ENCODE results near the gene SLC17A7.
A peak's percentile ranks its signal among the peaks of the same experiment; 100 is the strongest.

The SLC17A7 gene

DNA sequence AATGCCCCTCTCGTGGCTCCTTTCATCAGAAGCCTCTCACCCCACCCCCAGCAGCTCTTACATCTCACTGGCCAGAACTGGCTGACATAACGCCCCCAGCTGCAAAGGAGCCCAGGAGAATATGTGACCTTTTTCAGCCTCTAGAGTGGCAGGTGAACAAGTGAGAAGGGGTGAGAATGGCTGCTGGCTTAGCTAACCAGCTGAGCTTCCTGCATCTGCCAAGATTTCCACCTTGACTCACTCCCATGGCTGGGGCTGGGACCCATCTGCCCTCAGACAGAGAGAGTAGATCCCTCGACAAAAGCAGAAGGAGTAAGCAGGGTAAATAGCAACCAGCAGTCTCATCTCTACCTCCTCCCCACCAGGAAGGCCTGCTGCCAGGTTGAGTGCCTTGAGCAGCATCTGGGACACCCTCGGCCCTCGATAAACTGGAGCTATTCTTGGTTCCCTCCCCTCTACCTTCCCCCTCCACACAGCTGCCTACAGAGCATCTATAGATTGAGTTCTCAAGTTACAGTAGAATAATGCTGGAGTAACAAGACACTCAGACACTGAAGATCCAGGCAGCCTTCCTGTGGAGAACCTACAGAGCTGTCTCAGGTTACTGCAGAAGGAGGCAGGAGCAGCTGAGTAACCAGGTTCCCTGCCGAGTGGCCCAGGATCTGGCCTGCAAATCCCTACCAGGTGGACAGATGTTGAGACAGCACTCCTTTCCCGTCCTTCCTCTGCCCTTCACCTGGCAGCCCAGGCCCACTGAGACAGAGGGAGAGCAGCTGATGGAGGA, 37.7 kb downstream of the SLC17A7 start:
- DNase-seq: no peak

DNA sequence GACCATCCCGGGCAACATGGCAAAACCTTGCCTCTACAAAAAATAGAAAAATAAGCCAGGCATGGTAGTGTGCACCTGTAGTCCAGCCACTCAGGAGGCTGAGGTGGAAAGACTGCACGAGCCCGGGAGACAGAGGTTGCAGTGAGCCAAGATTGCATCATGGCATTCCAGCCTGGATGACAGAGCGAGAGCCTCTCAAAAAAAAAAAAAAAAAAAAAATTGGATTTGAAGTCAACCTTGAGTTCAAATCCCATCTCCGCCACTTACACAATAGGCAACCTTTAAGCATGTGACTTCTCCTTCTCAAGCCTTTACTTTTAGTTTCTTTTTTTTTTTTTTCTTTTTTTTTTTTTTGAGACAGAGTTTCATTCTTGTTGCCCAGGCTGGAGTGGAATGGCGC, 41.3 kb downstream of the SLC17A7 start:
- DNase-seq: peak; percentile 43

DNA sequence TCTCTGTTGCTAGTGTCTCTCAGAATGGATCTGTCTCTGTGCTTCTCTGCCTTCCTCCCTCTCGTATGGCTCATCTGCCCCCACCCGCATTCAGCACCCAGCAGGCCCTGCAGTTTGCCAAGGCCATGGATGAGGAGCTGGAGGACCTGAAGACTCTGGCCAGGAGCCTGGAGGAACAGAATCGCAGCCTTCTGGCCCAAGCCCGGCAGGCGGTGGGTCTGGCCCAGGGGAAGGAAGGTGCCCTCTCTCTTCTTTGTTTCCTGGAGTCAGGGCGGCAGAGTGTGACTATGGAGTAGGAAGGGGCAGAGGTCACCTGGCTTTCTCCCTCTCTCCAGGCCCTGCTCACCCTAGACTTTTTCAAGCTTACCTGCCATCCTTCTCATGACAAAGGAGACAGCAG, 42.4 kb downstream of the SLC17A7 start:
- DNase-seq: no peak

DNA sequence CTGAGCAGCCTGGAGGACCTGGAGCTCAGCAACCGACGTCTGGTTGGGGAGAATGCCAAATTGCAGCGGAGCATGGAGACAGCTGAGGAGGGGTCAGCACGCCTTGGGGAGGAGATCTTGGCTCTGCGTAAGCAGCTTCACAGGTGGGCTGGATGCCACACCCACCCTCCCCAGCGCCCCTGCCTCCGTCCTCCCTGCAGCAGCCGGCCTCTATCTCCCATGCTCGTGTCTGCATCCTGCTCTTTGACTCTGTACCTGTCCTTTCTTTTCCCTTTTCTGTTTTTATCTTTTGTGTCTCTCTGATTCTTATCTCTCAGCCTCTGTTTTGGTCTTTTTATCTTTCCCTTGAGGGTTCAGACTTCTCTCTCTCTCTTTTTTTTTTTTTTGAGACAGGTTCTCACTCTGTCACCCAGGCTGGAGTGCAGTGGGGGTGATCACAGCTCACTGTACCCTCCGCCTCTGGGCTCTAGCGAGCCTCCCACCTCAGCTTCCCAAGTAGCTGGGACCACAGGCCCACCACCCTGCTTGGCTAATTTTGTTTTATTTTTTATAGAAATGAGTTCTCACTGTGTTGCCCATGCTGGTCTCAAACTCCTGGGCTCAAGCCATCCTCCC, 43.2 kb downstream of the SLC17A7 start:
- DNase-seq: no peak

DNA sequence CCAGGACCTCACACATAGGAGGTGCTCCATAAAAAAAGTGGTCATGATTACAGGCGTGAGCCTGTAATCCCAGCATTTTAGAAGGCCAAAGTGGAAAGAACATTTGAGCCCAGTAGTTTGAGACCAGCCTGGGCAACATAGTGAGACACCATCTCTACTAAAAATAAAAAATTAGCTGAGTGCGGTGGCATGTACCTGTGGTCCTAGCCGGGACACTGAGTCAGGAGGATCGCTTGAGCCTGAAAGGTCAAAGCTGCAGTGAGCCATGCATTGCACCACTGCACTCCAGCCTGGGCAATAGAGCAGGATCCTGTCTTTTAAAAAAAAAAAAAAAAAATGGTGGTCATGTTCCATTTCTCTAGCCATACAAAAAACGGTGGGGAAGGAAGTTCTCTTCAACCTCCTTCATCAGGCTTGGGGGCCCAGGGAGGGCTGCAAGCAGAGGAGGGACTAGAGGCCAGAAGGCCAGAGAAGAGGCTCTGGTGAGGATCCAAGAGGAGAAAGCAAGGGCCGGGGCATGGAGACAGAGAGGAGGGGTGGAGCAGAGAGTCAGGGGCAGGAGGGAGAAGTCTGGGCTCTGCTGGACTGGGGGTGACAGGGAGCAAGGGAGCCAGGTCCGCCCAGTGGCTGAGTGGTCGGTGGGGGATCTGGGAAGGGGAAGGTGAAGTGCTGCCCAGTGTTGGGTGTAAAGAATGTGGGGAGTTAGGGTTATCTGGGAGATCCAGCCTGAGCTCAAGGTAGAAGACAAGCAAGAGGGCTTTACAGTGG, 44.4 kb downstream of the SLC17A7 start:
- no peak for DNase-seq

DNA sequence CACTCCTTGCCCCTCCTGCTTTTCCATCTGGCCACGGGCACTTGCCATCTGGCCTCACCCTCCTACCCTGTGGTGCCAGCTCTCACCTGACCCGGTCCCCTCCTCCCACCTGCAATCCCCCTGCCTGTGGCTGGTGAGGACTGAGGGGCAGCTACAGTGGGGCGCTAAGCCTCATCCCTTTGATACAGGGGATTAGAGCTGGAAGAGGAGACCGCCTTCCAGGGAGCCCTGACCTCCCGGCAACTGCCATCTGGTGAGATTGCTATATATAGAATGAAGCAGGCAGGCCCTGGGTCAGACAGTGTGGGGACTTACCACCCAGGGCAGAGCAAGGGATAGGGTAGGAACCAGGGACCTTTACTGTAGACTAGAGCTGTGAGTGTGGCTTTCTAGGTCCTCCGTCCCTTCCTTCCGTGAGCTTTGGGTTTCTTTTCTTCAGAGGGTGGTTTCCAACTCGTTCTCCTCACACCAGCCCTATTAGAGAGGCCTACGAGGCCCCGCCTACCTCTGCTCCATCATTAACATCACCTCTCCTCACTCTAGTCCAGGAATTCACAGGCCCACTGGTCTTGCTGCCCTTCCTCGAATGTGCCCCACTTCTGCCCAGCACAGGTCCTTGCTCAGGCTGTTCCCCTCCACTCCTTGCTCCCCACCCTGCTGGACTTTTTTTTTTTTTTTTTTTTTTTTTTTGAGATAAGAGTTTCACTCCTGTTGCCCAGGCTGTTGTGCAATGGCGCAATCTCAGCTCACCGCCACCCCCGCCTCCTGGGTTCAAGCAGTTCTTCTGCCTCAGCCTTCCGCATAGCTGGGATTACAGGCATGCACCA, 45.5 kb downstream of the SLC17A7 start:
- DNase-seq: no peak

DNA sequence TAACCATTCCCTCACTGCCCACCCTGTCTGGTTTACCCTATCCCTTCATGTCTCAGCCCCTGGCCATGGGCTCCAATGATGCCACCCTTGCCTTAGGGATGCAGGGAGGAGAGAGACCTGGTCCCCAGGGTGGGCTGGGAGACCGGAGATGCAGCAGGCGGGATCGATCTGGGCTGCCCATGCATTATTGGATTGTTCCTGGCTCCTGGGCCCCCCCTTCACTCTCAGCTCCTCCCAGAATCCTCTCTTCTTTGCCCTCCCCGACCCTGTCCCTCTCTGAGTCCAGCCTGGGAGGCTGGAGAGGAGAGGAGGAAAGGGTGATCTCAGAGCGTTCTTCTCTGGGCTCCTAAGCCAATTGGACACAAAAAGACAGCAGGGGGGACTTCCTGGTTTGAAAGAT, 47.4 kb downstream of the SLC17A7 start:
- no peak for DNase-seq

DNA sequence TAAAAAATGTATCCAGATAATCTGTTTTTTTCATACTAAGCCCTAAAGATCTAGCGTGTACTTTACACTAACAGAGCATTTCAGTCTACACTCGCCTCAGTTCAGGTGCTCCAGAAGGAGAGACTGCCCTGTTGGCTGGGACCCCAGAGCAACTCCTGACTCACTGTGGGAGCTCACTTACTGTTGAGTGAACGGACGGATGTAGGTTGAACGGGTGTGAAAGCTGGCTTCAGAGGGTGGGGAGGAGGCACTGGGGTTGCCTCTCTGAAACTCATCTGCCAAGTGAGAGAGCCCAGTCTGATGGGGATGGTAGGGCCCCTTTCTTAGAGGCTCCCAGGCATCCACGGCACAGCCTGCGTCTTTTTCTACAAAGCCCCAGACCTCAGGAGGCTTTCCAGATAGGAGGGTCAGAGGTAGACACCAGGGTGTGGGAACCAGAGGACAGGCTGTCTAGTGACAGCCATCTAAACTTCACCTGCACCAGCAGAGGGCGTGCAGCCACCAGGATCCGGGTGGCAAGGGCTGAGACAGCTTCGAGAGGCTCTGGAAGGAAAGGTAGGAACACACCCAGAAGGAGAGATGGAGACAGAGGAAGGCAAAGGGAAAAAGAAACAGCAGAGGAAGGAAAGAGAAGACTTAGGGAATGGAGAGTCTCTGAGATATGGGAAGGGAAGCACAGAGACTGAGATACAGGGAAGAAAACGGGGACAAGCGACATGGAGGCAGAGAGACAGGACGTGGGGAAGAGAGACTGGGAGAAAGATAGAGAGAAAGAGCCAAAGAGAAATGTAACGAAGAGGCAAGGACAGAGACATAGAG, 49.5 kb downstream of the SLC17A7 start:
- peak; percentile 76 for DNase-seq

DNA sequence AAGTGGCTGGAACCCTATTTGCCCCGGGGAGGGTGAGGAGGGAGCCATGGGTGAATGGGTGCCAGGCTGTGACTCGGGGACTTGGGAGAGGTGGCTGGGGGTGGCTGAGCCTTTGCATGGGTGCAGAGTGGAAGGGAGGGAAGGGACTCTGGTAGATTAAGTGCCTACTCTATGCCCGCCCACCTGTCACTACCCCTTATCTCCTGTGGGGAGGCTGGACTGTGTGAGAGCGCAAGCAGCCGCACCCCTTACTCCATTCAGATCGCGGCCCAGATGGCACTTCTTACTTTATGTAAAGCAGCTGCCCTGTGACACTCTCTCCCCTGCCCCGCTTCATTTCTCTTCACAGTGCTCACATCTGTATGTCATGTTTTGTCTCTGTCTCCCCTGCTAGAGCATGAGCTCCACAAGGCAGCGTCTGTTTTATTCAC, 50.4 kb downstream of the SLC17A7 start:
- DNase-seq: no peak

DNA sequence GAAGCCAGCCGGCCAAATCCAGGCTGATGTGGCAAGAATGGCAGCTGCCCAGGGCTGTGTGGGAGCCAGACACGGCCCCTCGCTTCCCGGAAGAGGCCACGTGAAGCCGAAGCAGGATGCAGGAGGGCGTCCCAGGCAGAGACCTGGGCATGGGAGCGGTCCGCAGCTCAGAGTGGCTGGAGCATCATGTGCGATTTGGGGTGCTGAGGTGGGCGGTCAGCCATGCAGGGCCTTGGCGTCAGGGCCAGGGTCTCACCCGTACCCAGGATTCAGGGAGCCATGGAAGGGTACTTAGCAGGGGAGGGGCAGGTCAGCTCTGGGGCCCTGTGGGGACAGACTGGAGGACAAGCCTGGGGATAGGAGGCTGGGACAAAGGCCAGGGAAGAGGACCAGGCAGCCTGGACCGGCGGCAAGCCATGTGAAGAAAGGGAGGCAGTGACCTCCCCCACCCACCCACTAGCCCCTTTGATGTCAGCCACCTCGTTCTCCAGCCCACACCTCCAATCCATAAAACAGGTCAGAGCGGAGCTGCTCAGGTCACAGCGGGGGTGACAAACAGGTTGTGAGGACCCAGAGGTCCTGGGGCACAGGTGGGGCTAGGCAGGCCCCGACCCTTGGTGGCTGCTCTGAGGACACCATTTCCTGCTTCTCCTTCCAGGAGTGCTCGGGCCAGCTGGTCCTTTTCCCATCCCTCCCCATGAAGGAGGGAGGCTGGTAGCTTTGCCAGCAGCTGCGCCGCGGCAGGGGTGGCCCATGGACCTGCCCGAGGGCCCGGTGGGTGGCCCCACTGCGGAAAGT, 51.0 kb downstream of the SLC17A7 start:
- no peak for DNase-seq

DNA sequence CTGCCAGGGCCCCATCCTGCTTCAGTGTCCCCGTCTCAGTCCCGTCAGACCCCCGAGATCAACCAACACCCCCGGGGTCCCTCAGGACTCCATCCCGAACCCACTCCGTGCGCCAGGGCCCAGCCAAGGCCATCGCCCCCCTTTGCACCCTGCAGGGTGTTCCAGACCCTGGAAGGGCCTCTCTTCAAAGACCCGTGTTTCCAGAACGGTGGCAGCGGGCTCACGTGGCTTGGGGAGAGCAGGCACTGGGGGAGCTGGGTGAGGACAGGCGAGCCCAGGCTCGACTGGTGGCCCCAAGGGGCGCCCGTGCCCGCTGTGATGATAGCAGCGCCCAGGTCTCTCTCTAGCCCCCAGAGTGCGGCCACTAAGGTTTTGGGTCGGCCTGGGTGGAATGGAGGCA, 51.9 kb downstream of the SLC17A7 start:
- DNase-seq: no peak

DNA sequence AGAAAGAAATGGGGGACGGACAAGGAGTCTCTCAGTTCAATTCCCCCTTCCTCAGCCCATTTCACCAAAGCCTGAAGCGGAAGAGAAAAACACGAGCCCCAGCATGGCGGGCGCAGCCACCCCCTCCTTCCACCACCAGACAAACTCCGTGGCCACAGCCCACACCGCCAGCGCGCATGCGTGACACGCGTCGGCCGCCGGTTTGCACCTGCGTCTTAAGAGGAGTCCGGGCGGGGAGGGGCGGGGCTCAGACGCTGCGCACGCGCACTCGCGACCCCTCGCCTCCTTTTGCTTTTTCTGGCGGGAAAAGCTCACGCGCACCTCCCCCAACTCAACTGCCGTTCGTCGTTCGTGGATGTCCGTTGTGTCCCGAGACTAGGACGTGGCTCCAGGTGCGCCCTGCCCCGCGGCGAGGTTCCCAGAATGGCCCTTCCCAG, 53.4 kb downstream of the SLC17A7 start, which contains the start of gene KASH5:
Gene KASH5, plus strand, starts transcription at position 314 of the 437 bp plus-strand sequence. CDS start 2,635 bp downstream, outside the sequence.
- peak; percentile 82 for DNase-seq

DNA sequence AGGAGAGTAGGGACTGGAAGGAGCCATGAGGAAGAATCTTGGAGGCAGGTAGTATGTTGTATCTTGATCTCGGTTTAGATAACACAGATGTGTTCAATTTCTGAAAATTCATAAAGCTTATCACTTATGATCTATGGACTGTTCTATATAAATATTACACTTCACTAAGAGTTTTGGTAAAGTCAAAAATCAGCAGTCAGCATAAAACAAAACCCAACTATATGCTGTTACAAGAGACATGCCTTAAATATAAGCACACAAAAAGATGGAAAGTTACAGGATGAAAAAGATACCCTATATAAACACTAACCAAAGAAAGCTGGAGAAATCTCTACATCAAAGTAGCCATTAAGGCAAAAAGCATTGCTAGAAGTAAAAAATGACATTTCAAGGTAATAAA, 57.7 kb downstream of the SLC17A7 start:
- DNase-seq: no peak

DNA sequence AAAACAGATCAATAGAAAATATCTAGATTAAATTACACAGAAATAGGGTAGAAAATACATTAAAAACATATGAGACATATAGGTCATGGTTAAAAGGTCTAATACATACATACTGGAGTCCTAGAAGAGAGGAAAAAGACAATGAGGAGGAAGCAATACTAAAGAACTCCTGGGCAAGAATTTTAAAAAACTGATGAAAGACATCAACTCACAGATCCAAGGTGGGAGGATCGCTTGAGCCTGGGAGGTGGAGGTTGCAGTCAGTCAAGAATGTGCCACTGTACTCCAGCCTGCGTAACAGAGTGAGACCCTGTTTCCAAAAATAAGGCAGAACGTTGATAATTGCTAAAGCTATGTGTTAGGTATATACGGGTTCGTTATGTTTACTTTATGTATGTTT, 58.7 kb downstream of the SLC17A7 start:
- no peak for DNase-seq

DNA sequence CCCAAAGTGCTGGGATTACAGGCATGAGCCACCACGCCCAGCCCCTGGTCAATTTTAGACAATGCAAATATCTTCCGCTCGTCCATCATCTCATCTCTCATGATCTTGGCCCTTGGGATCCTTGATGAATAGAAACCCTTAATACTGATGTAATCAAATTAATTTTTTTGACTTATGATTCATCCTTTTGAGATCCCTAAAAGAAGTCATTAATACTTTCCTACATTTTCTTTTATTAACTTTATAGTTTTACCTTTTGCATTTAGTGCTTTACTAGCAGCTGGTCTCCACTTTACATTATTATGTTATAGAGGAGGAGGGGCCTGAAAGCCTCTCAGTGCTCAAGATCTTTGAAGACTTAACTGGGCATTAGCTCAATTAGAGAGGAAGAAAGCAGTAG, 60.9 kb downstream of the SLC17A7 start:
- DNase-seq: no peak

All from inflammatory macrophage treated with lipopolysaccharide for 4 hours (primary cell).